ELF-1 (cell line): Measurements from ENCODE around the gene ARFIP1.

ENCODE experiments used
- DNase-seq: peaks from one replicate; pipeline ENCODE4 v3.0.0-alpha.2; 2016; ENCODE audit warnings: low read depth, low spot score

ARFIP1 gene

GRCh38 chr4:152937336-152938236, 157.8 kb downstream of the ARFIP1 start:
- no peak for DNase-seq

GRCh38 chr4:152938237-152938947, 158.6 kb downstream of the ARFIP1 start:
- no peak for DNase-seq

- peak; percentile 87 for DNase-seq
These were observed 159.9 kb downstream of the ARFIP1 start for GRCh38 chr4:152939621-152940020.

- no peak for DNase-seq
These were observed 160.7 kb downstream of the ARFIP1 start for GRCh38 chr4:152940461-152940860.

- no peak for DNase-seq
These were observed 161.7 kb downstream of the ARFIP1 start for GRCh38 chr4:152941411-152941810.

- DNase-seq, result no peak
These were observed 162.6 kb downstream of the ARFIP1 start for GRCh38 chr4:152942346-152942745.

- DNase-seq, result no peak
These were observed 163.9 kb downstream of the ARFIP1 start for GRCh38 chr4:152943672-152944071.

- no peak for DNase-seq
These were observed 165.0 kb downstream of the ARFIP1 start for GRCh38 chr4:152944666-152945320.

GRCh38 chr4:152945639-152946038, 165.9 kb downstream of the ARFIP1 start:
- no peak for DNase-seq

GRCh38 chr4:152946446-152946845, 166.7 kb downstream of the ARFIP1 start:
- DNase-seq, result no peak

GRCh38 chr4:152947311-152947710, 167.6 kb downstream of the ARFIP1 start:
- DNase-seq, result no peak

GRCh38 chr4:152949930-152950329, 170.2 kb downstream of the ARFIP1 start:
- DNase-seq, result peak; percentile 63

- DNase-seq, result no peak
These were observed 170.9 kb downstream of the ARFIP1 start for GRCh38 chr4:152950402-152951274.

GRCh38 chr4:152951348-152951747, 171.6 kb downstream of the ARFIP1 start:
- no peak for DNase-seq

GRCh38 chr4:152953514-152953913, 173.8 kb downstream of the ARFIP1 start:
- DNase-seq, result no peak

GRCh38 chr4:152954741-152955140, 175.0 kb downstream of the ARFIP1 start:
- no peak for DNase-seq

GRCh38 chr4:152956147-152956546, 176.4 kb downstream of the ARFIP1 start:
- DNase-seq, result no peak

GRCh38 chr4:152956650-152957436, 177.1 kb downstream of the ARFIP1 start:
- peak; percentile 65 for DNase-seq

GRCh38 chr4:152957437-152958171, 177.8 kb downstream of the ARFIP1 start:
- DNase-seq, result peak; percentile 47

- no peak for DNase-seq
These were observed 179.3 kb downstream of the ARFIP1 start for GRCh38 chr4:152959080-152959479.
